H1 (cell line): ENCODE results near the gene PID1. TPM values are rescaled to one million over a fixed set of nuclear protein-coding genes. Genes with fewer than 3 reads are reported as not detected.

Source experiments
- CTCF ChIA-PET: fragments of 300-600 bp; sonication (Branson Sonifier 250); formaldehyde crosslinking; loops from one replicate; lab custom pipeline; 2021; ENCODE audit not compliant: partially characterized antibody; lab: Charles Lee
- POLR2A ChIA-PET: fragments of 300-600 bp; sonication (Branson Sonifier 250); formaldehyde crosslinking; loops from one replicate; lab custom pipeline; 2021; ENCODE audit warnings: inconsistent platforms; ENCODE audit not compliant: partially characterized antibody; lab: Charles Lee
- DNase-seq, 2 experiments: peaks; one replicate each; pipeline versions ENCODE4 v3.0.0 to v3.0.0-alpha.2; 2010 to 2022; ENCODE audit warnings: low spot score in 2 of 2, low read depth in 1 of 2, mixed read lengths in 1 of 2
- FAIRE-seq: peaks from 2 replicates; lab custom pipeline; 2011; peaks lifted over from hg19 to GRCh38; lab: Jason Lieb, UNC
- H2AFZ ChIP-seq: 2 replicates; pipeline ENCODE4 v1.8.1; 2012; ENCODE audit warnings: low read length, inconsistent platforms
- H2AK5ac ChIP-seq: 2 replicates; pipeline ENCODE4 v1.6.1; 2013; ENCODE audit warnings: low read depth, low read length
- H2BK120ac ChIP-seq: replicated peaks from 2 replicates; pipeline ENCODE3; 2013; ENCODE audit warnings: low read depth, low read length, inconsistent platforms
- H2BK12ac ChIP-seq: 2 replicates; pipeline ENCODE4 v1.6.1; 2013; ENCODE audit warnings: low read depth, low read length
- H2BK15ac ChIP-seq: 2 replicates; pipeline ENCODE4 v1.6.1; 2013; ENCODE audit warnings: low read length
- H2BK20ac ChIP-seq: 2 replicates; pipeline ENCODE4 v1.6.1; 2013; ENCODE audit warnings: low read length
- H2BK5ac ChIP-seq: 2 replicates; pipeline ENCODE4 v1.6.1; 2013; ENCODE audit warnings: low read depth, low read length
- H3K14ac ChIP-seq: 2 replicates; pipeline ENCODE4 v1.6.1; 2013; ENCODE audit warnings: inconsistent platforms; ENCODE audit not compliant: insufficient read length
- H3K18ac ChIP-seq: 2 replicates; pipeline ENCODE4 v1.6.1; 2013; ENCODE audit warnings: low read length; ENCODE audit errors: extremely low read depth
- H3K23ac ChIP-seq: 2 replicates; pipeline ENCODE4 v1.6.1; 2013; ENCODE audit warnings: inconsistent platforms; ENCODE audit not compliant: insufficient read length
- H3K23me2 ChIP-seq: 2 replicates; pipeline ENCODE4 v1.6.1; 2013; ENCODE audit warnings: low read depth, low read length
- H3K27ac ChIP-seq: 2 replicates; pipeline ENCODE4 v1.6.1; 2011; ENCODE audit warnings: low read depth, low read length, inconsistent platforms
- H3K27me3 ChIP-seq, 4 experiments: replicated peaks in 1 of 4; 1 replicate in 1 of 4; 2 replicates in 3 of 4; pipeline versions ENCODE4 v1.6.1 to v1.8.1; 2011 to 2013; ENCODE audit warnings: low read length in 3 of 4, mild to moderate bottlenecking in 3 of 4, inconsistent platforms in 2 of 4, mixed read lengths in 2 of 4, moderate library complexity in 1 of 4; ENCODE audit not compliant: control insufficient read depth in 3 of 4, insufficient read depth in 3 of 4; ENCODE audit errors: extremely low read depth in 1 of 4
- H3K36me3 ChIP-seq, 4 experiments: 2 replicates each; pipeline versions ENCODE4 v1.6.1 to v1.8.1; 2011 to 2013; ENCODE audit warnings: mild to moderate bottlenecking in 4 of 4, low read length in 3 of 4, moderate library complexity in 2 of 4, control low read depth in 1 of 4, inconsistent platforms in 1 of 4; ENCODE audit not compliant: insufficient read depth in 4 of 4, control insufficient read depth in 2 of 4
- H3K4ac ChIP-seq: replicated peaks from 2 replicates; pipeline ENCODE3; 2013; ENCODE audit warnings: low read length, low read depth, mixed read lengths, inconsistent platforms; ENCODE audit not compliant: insufficient read length
- H3K4me1 ChIP-seq, 4 experiments: replicated peaks in 1 of 4; 1 replicate in 1 of 4; 2 replicates in 3 of 4; pipeline versions ENCODE4 v1.6.1 to v1.8.1; 2011 to 2013; ENCODE audit warnings: low read length in 3 of 4, inconsistent platforms in 2 of 4, mixed read lengths in 1 of 4; ENCODE audit not compliant: insufficient read depth in 4 of 4, control insufficient read depth in 3 of 4
- H3K4me2 ChIP-seq, 2 experiments: 2 replicates each; pipeline versions ENCODE4 v1.6.1 to v1.8.1; 2011 to 2013; ENCODE audit warnings: low read depth in 2 of 2, low read length in 2 of 2, control low read depth in 1 of 2, inconsistent platforms in 1 of 2, mild to moderate bottlenecking in 1 of 2; ENCODE audit not compliant: insufficient read depth in 1 of 2
- H3K4me3 ChIP-seq, 4 experiments: fragments of 200-600, 300-600 bp in 1 of 4; sonication (generic), shearing (Covaris generic), sonication (Bioruptor Twin) in 1 of 4; 2 replicates each; pipeline versions ENCODE4 v1.5.1 to v1.8.1; 2011 to 2016; ENCODE audit warnings: low read length in 4 of 4, low read depth in 3 of 4, control low read depth in 2 of 4, inconsistent platforms in 2 of 4, mild to moderate bottlenecking in 2 of 4, mixed read lengths in 1 of 4, moderate library complexity in 1 of 4; ENCODE audit not compliant: insufficient read depth in 2 of 4; ENCODE audit errors: extremely low read depth in 1 of 4
- H3K56ac ChIP-seq: replicated peaks from 2 replicates; pipeline ENCODE3; 2013; ENCODE audit warnings: low read depth, mild to moderate bottlenecking, mixed read lengths, low read length, inconsistent platforms; ENCODE audit not compliant: insufficient read length
- H3K79me1 ChIP-seq: 2 replicates; pipeline ENCODE4 v1.6.1; 2013; ENCODE audit warnings: low read depth, low read length, control low read depth
- H3K79me2 ChIP-seq, 2 experiments: 2 replicates each; pipeline versions ENCODE4 v1.6.1 to v1.8.1; 2012 to 2013; ENCODE audit warnings: low read length in 2 of 2, mild to moderate bottlenecking in 2 of 2, inconsistent platforms in 1 of 2; ENCODE audit not compliant: insufficient read depth in 2 of 2, control insufficient read depth in 1 of 2
- H3K9ac ChIP-seq, 4 experiments: replicated peaks in 1 of 4; 1 replicate in 1 of 4; 2 replicates in 3 of 4; pipeline versions ENCODE4 v1.6.1 to v1.8.1; 2011 to 2013; ENCODE audit warnings: low read depth in 3 of 4, low read length in 3 of 4, control low read depth in 2 of 4, mild to moderate bottlenecking in 2 of 4, moderate library complexity in 2 of 4, inconsistent platforms in 1 of 4; ENCODE audit errors: extremely low read depth in 1 of 4
- H3K9me3 ChIP-seq, 2 experiments: 2 replicates each; pipeline versions ENCODE4 v1.6.1 to v1.8.1; 2012 to 2013; ENCODE audit warnings: mild to moderate bottlenecking in 2 of 2, moderate library complexity in 2 of 2, control low read depth in 1 of 2, inconsistent platforms in 1 of 2, low read depth in 1 of 2, low read length in 1 of 2, mixed read lengths in 1 of 2; ENCODE audit not compliant: insufficient read depth in 2 of 2
- H4K20me1 ChIP-seq, 2 experiments: replicated peaks in 1 of 2; 2 replicates each; pipeline versions ENCODE3 to v1.8.1; 2011 to 2013; ENCODE audit warnings: inconsistent platforms in 2 of 2, low read length in 2 of 2, mild to moderate bottlenecking in 1 of 2; ENCODE audit not compliant: insufficient read depth in 2 of 2, control insufficient read depth in 1 of 2
- H4K5ac ChIP-seq: 2 replicates; pipeline ENCODE4 v1.6.1; 2013; ENCODE audit warnings: low read length, low read depth, mixed read lengths, inconsistent platforms; ENCODE audit not compliant: insufficient read length
- H4K8ac ChIP-seq: 2 replicates; pipeline ENCODE4 v1.8.0; 2013; ENCODE audit warnings: mild to moderate bottlenecking, moderate library complexity, low read length, inconsistent platforms; ENCODE audit not compliant: insufficient read depth; ENCODE audit errors: extremely low read depth
- H4K91ac ChIP-seq: replicated peaks from 2 replicates; pipeline ENCODE3; 2013; ENCODE audit warnings: low read length, mixed read lengths, inconsistent platforms; ENCODE audit not compliant: insufficient read length
- ATF2 ChIP-seq: IDR thresholded peaks from 2 replicates; pipeline ENCODE4 v1.6.1; 2012; ENCODE audit warnings: low read length, inconsistent platforms
- CBX5 ChIP-seq: fragments of 300-800, 300-1000 bp; sonication (generic); IDR thresholded peaks from 2 replicates; pipeline ENCODE4 v1.7.1; 2016; ENCODE audit warnings: antibody characterized with exemption, low read length, low read depth
- E2F6 ChIP-seq: IDR thresholded peaks from 2 replicates; pipeline ENCODE4 v1.6.1; 2012; ENCODE audit warnings: inconsistent platforms
- GTF2F1 ChIP-seq: IDR thresholded peaks from 2 replicates; pipeline ENCODE4 v1.6.1; 2012; ENCODE audit warnings: low read depth, low read length, improper control_type of control experiment, borderline replicate concordance
- HDAC2 ChIP-seq, 2 experiments: fragments of 300-600 bp in 1 of 2; sonication (generic) in 1 of 2; IDR thresholded peaks; 2 replicates each; pipeline ENCODE4 v1.6.1; 2011 to 2012; ENCODE audit warnings: low read depth in 2 of 2, low read length in 2 of 2, mild to moderate bottlenecking in 2 of 2, moderate library complexity in 2 of 2, borderline replicate concordance in 1 of 2, inconsistent platforms in 1 of 2
- KDM5A ChIP-seq: fragments of 200-600 bp; IDR thresholded peaks from 2 replicates; pipeline ENCODE4 v1.7.1; 2012; ENCODE audit warnings: mild to moderate bottlenecking, low read length, inconsistent platforms, mixed read lengths
- POLR2AphosphoS5 ChIP-seq: IDR thresholded peaks from 2 replicates; pipeline ENCODE4 v1.6.1; 2011; ENCODE audit warnings: low read depth, low read length
- RAD21 ChIP-seq, 2 experiments: IDR thresholded peaks in 1 of 2; conservative IDR thresholded peaks in 1 of 2; 2 replicates each; pipeline ENCODE4 v1.6.1; 2011; ENCODE audit warnings: low read depth in 2 of 2, low read length in 2 of 2, improper control_type of control experiment in 1 of 2, inconsistent platforms in 1 of 2, mild to moderate bottlenecking in 1 of 2, moderate library complexity in 1 of 2
- RNF2 ChIP-seq: fragments of 200-900, 300-1000 bp; sonication (generic); IDR thresholded peaks from 2 replicates; pipeline ENCODE4 v1.7.1; 2016; ENCODE audit warnings: borderline replicate concordance, low read depth, mild to moderate bottlenecking, antibody characterized with exemption, low read length; ENCODE audit not compliant: poor library complexity, severe bottlenecking; ENCODE audit errors: missing control alignments
- TAF1 ChIP-seq: IDR thresholded peaks from 2 replicates; pipeline ENCODE4 v1.6.1; 2011; ENCODE audit warnings: mild to moderate bottlenecking, low read depth, low read length
- TBP ChIP-seq: IDR thresholded peaks from 2 replicates; pipeline ENCODE4 v1.6.1; 2011; ENCODE audit warnings: low read depth, low read length, improper control_type of control experiment
- WGBS, 2 experiments: shearing (Covaris generic) in 1 of 2; methylation state at CpG; one replicate each; pipeline versions ENCODE4 v1.1.6 to v1.1.7; 2013 to 2015; ENCODE audit warnings: low lambda C conversion rate in 2 of 2, mixed read lengths in 2 of 2, inconsistent platforms in 1 of 2, low coverage in 1 of 2, missing lambda C conversion rate in 1 of 2; ENCODE audit not compliant: insufficient replicate concordance in 2 of 2, insufficient coverage in 1 of 2, insufficient read length in 1 of 2; ENCODE audit errors: extremely low coverage in 1 of 2, missing lambda C conversion rate in 1 of 2; 5-methylcytosine and 5-hydroxymethylcytosine counted together
- polyA plus RNA-seq, 7 experiments: library from polyadenylated mRNA; depleted of rRNA in 3 of 7; stranded (reverse) in 5 of 7; unstranded in 2 of 7; fragments of >200 nt in 5 of 7; fragments of 200-250 nt in 2 of 7; gene quantifications; 1 replicate in 5 of 7; 2 replicates in 1 of 7; 4 replicates in 1 of 7; pipeline versions ENCODE4 v1.2.1 to v1.2.3, GENCODE V29; 2011 to 2013; ENCODE audit warnings: missing spikeins in 2 of 7, mixed read lengths in 2 of 7
- total RNA-seq: library from RNA; stranded (reverse); fragmentation: NEBNext Ultra II Directional; extraction: Animal tissue kit (Norgen Biotek cat#: 25700); gene quantifications from 2 replicates; pipeline ENCODE4 v1.2.1, GENCODE V29; 2021

The PID1 gene
- total and polyA plus RNA-seq, 2 of the 8 experiments (the other 6 are each of a cell fraction or from before 2014, with no cell fraction given) = 1.5 to 3.3 TPM

- ChIA-PET CTCF (no interaction called here), POLR2A (no interaction called here)
- Histone ChIP-seq H4K91ac (no peak overlapping the region), H3K14ac (no peak overlapping the region), H3K56ac (no peak overlapping the region), H3K36me3 (no peaks in the 10 kb centered on the region), H2BK5ac (no peak overlapping the region), H3K4ac (no peak overlapping the region), H2BK120ac (no peak overlapping the region), H2AK5ac (no peak overlapping the region), H3K4me3 (no peak overlapping the region), H2BK20ac (no peak overlapping the region), H3K79me2 (no peaks in the 10 kb centered on the region), H3K27ac (no peak overlapping the region), H3K9ac (no peak overlapping the region), H3K4me1 (peaks cover 0 to 4% (median 3%) of the 10 kb centered on the region in 4 experiments; a peak in 2 of 7 replicates), H2AFZ (no peak overlapping the region), H4K5ac (no peak overlapping the region), H3K23me2 (no peaks in the 10 kb centered on the region; the same call in 1 of the 2 replicates), H3K4me2 (no peak overlapping the region), H4K8ac (no peak overlapping the region), H2BK12ac (no peak overlapping the region), H2BK15ac (no peak overlapping the region), H3K23ac (no peak overlapping the region), H4K20me1 (no peaks in the 10 kb centered on the region), H3K9me3 (no peaks in the 10 kb centered on the region), H3K27me3 (no peaks in the 10 kb centered on the region), H3K79me1 (no peaks in the 10 kb centered on the region), H3K18ac (no peak overlapping the region)
- no peak for FAIRE-seq
- WGBS, 2 experiments = 71% methylated on average over 4 of the region's 4 CpGs; no CpG with 5 or more reads in 1 of the 2 experiments
- no peak for DNase-seq
- TF ChIP-seq TAF1 = no peak
- no peak for TF ChIP-seq RNF2
- TF ChIP-seq POLR2AphosphoS5 = no peak
- no peak for TF ChIP-seq GTF2F1
- TF ChIP-seq ATF2 = no peak
- no peak for TF ChIP-seq HDAC2 (IDR thresholded peaks at IDR 0.05; ENCODE audit: borderline replicate concordance in 1 of 2, low read depth in 2 of 2, low read length in 2 of 2)
- TF ChIP-seq RAD21 (IDR thresholded peaks at IDR 0.05 in 1 of 2, conservative IDR thresholded peaks at IDR 0.05 in 1 of 2; ENCODE audit: low read depth in 2 of 2, low read length in 2 of 2) = no peak
- TF ChIP-seq E2F6 = no peak
- TF ChIP-seq KDM5A = no peak
- no peak for TF ChIP-seq CBX5
- TF ChIP-seq TBP = no peak
Measured at GRCh38 chr2:229044581-229044980, 226.5 kb downstream of the PID1 start.
